Stimulated activated CD8-positive, alpha-beta memory T cell treated with anti-CD3 and anti-CD28 coated beads, Interleukin-12 subunit alpha, Interleukin-12 subunit beta, amount 100 ng/mL, for 4 hours (primary cell): ENCODE data around the gene POU2F2.
A peak's percentile ranks its signal among the peaks of the same experiment; 100 is the strongest.

Experiments used
- DNase-seq: peaks from one replicate; pipeline ENCODE4 v3.0.0-alpha.2; 2020; ENCODE audit warnings: low read depth

Gene POU2F2

DNA sequence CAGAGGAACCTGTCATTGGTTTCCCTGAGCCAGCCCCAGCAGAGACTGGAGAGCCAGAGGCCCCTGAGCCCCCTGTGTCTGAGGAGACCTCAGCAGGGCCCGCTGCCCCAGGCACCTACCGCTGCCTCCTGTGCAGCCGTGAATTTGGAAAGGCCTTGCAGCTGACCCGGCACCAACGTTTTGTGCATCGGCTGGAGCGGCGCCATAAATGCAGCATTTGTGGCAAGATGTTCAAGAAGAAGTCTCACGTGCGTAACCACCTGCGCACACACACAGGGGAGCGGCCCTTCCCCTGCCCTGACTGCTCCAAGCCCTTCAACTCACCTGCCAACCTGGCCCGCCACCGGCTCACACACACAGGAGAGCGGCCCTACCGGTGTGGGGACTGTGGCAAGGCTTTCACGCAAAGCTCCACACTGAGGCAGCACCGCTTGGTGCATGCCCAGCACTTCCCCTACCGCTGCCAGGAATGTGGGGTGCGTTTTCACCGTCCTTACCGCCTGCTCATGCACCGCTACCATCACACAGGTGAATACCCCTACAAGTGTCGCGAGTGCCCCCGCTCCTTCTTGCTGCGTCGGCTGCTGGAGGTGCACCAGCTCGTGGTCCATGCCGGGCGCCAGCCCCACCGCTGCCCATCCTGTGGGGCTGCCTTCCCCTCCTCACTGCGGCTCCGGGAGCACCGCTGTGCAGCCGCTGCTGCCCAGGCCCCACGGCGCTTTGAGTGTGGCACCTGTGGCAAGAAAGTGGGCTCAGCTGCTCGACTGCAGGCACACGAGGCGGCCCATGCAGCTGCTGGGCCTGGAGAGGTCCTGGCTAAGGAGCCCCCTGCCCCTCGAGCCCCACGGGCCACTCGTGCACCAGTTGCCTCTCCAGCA lies 52.1 kb downstream of the POU2F2 start:
- no peak for DNase-seq

DNA sequence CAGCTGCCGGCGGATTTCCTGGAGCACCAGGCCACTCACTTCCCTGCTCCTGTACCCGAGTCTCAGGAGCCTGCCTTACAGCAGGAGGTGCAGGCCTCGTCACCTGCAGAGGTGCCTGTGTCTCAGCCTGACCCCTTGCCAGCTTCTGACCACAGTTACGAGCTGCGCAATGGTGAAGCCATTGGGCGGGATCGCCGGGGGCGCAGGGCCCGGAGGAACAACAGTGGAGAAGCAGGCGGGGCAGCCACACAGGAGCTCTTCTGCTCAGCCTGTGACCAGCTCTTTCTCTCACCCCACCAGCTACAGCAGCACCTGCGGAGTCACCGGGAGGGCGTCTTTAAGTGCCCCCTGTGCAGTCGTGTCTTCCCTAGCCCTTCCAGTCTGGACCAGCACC lies 53.0 kb downstream of the POU2F2 start:
- DNase-seq: no peak

DNA sequence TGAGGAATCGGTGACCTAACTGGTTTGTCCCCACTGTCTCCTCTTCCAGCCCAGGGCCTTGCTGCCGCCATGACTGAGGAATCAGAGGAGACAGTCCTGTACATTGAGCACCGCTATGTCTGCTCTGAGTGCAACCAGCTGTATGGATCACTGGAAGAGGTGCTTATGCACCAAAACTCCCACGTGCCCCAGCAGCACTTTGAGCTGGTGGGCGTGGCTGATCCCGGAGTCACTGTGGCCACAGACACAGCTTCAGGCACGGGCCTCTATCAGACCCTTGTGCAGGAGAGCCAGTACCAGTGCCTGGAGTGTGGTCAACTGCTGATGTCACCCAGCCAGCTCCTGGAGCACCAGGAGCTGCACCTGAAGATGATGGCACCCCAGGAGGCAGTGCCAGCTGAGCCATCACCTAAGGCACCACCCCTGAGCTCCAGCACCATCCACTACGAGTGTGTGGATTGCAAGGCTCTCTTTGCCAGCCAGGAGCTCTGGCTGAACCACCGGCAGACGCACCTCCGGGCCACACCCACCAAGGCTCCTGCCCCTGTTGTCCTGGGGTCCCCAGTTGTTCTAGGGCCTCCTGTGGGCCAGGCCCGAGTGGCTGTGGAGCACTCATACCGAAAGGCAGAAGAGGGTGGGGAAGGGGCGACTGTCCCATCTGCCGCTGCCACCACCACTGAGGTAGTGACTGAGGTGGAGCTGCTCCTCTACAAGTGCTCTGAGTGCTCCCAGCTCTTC lies 53.5 kb downstream of the POU2F2 start:
- no peak for DNase-seq

DNA sequence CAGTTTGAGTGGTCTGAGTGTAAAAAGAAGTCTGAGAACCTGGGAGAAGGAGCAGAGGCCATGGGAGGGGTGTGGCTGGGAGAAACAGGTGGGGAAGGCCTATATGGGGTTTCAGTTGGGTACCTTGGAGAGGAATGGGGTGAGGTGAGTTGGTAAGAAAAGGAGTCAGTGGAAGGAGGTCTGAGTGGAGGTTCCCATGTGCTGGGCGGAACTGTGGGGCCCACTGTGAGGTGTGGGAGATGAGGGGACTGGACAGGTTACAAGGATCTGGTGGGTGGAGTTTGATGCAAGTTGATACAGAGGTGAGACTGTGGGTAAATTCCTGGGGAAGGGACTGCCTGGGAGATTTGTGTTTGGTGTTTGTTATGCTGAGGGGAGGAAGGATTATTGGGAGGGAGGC lies 54.2 kb downstream of the POU2F2 start:
- no peak for DNase-seq

DNA sequence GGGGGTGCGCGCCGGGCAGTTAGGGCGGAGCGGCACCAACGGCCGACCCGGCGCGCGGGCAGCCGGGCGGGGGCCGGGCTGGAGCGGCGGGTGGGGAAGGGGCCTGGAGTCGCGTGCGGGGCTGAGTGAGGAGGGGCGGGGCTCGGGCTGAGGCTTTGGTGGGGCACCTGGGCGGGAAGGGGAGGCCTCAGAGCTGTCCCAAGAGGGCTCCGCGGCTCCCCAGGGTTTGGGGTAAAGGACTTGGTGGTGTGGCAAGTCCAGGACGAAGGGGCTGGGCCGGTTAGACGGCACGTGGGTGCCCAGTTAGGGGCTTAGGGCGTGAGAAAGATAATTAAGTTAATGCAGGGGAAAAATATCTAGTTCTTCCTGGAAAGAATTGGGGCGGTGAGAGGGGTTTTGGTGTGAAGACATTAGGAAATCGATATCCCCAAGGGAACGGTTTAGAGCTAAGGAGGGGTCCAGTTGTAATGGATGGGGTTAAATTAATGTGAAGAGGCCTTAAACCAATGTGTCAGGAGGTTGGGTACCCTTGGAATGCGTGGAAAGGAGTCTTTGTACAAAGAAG lies 55.8 kb downstream of the POU2F2 start:
- DNase-seq: peak; percentile 15

DNA sequence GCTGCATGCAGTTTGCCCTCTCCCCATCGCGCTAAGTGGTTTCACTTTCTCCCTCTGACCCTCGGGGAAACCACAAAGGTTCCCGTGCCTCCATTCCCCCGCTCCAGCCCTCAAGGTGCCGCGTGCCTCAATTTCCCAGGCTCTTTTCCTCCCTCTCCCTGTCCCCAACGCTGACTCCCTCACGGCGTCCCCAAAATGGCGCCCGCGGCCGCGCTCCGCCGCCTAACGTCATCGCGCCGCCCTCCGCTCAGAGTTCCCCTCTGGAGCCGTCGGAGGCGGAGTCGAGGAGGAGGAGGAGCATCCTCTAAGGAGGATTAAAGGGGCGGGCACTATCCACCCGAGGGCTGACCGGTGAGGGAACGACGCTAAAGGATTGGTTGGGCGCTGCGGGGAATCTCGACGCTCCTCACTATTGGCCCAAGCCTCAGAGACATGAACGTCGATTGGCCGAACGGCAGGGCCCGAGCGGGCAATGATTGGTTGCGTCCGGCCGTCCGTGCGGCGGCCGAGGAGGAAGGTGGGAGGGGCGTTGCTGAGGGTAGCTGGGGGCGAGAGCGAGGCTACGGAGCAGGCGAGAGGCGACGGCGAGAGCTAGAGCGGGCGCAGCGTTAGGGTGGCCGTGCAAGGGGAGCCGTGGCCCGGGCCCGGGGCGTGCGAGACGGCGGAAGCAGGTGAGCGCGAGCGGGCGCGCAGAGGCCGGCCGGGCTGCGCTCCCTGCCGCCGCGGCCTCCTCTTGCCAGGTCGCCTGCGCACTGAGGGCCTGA lies 56.4 kb downstream of the POU2F2 start, which contains the start of gene ZNF574:
TSS of gene ZNF574 (plus strand) at position 551 of the 764 bp plus-strand sequence. CDS start 2,441 bp downstream, outside the sequence.
- peak; percentile 94 for DNase-seq

DNA sequence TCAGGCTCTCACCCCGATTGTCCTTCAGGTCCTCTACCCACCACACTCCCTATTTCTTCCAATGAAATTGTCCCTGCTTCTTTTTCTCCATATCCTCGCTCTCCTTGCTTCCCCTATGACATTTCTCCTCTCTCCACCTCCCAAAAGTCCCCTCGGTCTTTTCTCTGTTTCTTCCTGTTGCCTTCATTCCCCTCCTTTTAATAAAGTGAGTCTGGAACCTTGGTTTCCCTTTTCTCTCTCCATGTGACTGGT lies 57.0 kb downstream of the POU2F2 start:
- DNase-seq: no peak

DNA sequence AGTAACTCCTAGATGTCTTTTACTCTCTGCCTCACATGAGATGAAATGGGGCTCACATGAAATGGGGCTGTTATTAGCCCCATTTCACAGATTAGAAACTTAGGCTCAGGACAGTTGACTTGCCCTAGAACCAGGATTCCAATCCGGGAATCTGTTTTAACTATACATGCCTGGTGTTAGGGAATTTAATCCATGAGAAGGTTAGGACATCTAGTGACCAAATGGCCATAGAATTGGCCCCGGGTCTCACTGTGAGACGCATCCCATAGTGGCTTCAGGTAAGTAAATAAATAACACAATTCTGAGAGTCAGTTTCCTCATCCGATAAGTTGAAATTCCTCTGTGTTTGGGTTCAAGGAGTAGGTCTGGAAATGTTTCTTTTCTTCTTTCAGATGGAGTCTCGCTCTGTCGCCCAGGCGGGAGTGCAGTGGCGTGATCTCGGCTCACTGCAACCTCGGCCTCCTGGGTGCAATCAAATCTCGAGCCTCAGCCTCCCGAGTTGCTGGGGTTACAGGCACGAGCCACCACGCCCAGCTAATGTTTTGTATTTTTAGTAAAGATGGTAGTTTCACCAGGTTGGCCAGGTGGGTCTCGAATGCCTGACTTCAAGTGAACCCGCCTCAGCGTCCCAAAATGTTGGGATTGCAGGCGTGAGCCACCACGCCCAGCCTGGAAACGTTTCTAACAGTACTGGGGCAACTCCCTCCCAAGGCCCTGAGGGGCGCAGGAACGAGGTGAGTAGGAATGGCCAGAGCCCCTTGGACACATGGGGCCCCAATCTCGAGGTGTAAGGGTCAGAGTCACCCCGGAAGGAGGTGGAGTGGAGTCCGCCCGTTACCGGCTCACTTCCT lies 57.5 kb downstream of the POU2F2 start:
- DNase-seq: no peak

DNA sequence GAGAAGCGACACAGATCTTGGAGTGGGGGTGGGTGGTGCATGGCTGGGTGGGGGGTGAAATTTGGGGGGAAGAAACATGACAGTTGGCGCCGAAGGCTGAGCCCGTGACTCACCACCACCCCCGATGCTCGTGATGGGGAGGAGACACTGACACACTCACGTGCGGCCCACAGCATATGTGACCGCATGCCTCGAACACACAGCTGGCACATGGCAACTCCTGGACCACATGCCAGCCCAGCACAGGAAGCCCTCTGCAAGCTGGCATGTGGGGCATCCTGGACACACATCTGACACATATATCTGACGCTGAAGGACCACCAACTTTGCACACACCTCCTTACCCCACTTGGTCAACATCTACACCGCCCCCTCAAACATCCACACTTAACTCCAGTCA lies 61.0 kb downstream of the POU2F2 start:
- DNase-seq: no peak

DNA sequence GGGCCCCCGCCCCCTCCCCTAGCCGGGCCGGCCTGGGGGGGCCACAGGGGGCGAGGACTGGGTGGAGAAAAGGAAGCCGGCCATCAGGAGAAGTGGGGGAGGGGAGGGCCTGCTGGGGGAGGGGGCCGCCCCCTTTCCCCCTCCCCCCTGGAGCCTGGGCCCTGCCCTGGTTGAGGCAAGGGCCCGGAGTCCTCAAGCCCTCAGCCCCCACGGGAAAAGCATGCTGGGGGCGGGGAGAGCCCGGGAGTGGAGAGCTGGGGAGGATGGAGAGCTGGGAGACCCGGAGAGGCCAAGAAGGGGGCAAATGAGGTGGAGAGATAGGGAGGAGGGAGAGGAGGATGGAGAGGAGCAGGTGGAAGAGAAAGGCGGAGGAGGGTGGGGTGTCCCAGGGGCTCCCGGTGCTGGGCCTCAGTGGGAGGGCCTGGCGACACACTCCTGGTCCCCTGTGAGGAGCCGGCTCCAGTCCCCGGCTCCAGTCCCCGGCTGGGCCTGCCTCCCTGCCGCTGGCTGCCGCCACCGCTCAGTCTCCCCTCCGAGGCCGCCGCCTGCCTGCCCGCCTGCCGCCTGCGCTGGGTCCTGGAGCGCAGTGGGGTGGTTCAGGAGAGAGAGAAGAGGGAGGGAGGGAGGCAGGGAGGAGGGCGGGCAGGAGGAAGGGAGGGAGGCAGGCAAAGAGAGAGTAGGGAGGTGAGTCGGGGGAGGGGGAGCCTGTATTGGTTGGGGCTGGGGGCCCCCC lies 62.5 kb downstream of the POU2F2 start, which contains the start of gene GRIK5:
TSS of gene GRIK5 (minus strand) at position 588 of the 733 bp plus-strand sequence. CDS start 4,436 bp downstream, outside the sequence.
- no peak for DNase-seq

DNA sequence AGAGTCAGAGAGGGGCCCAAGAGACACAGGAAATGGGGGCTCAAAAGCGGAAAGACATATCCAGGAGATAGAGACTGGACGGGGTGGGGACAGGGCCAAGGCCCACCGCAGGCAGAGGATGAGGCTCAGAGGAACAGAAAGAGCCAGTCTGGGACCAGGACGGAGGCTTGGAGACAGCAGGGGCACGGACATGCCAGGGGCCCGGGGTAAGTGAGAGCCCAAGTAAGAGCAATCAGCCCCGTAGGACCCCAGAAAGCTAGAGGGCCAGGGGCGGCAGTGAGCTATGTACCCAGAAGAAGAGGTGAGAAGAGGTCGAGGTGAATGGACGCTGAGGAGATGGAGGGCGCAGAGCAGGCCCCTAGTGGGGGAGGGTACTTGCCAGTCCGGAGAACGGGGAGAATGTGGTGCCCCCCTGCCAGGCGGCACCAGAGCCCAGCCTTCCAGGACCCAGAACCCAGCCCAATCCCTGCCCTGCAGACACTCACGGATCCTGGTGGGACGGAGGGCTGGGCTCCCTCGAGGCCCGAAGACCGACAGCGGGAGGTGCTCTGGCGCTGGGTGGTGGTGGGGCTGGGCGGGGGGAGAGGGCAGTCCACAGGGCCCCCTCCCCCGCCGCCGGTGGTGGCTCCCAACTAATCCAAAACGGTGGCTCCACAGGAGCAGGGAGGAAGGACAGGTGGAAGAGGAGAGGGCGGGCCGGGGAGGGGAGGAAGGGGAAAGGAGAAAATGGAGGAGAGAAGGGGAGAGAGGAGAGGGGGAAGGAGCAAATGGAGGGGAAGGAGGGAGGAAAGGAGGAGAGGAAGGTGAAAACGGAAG lies 63.3 kb downstream of the POU2F2 start:
- no peak for DNase-seq

DNA sequence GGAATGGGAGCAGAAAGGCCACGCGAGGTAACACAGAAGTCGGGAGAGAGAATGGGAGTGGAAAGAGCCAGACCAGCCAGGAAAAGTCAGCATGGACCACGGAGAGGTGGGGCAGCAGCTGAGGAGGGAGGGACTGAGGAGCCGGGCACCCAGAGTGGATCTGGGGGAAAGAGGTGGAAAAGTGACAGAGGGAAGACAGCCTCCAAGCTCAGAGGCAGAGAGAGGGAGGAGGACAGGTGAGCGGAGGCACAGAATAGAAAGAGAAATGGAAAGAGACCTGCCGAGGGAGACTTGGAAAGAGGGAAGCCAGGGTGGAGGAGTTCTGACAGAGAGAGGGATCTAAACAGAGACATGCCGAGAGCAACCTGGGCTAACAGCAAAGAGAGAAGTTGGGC lies 63.9 kb downstream of the POU2F2 start:
- no peak for DNase-seq

DNA sequence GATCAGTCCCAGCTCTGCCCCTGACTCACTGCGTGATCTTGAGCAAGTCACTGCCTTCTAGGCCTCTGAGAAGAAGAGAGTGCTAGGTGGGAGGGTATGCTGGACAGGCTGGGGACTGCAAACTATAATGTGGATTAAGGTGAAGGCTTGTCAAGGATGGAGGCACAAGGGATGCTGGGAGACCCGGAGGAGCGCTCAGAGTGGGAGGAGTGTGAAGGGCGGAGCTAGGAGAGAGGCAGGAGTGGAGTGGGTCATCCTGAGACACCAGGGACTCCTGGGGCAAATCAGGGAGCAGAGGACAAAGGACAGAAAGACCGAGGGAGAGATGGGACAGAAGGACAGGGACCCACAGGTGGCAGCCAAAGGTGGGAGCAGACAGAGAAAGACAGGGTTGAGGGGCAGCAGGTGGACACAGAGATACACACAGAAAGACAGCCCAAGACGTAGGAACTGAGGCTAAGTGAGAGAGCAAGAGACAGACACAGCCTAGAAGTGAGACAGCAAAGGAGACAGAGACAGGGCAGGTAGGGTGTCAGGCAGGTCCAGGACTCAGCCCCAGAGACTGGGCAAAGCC lies 64.8 kb downstream of the POU2F2 start:
- DNase-seq: no peak

DNA sequence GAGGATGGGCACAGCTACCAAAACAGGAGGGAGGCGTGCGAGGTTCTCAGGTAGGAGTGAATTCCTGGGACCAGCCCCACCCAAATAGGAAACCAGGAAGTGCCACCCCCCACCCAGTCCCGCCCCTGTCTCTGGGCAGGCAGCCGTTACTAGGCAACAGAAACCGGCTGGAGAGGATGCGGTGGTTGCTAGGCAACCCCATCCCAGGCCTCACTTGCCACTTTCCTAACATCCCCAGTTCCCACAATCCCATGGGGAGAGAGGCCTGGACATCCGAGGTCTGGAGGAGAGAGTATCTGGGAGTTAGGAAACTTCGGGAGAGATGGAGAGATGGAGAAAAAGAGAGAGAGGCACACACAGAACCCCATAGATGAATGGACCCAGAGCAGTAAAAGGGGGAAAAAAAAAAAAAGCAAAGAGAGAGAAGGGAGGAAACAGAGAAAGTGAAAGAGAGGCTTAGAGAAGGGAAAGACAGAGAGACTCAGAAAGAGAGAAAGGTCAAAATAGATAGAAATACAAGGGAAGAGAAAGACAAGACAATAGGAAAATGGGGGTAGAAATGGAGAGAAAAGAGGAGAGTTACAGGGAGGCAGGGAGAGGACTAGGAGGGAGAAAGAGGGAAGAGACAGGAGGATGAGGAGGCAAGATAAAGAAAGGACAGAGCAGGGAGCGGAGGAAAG lies 66.0 kb downstream of the POU2F2 start:
- no peak for DNase-seq

DNA sequence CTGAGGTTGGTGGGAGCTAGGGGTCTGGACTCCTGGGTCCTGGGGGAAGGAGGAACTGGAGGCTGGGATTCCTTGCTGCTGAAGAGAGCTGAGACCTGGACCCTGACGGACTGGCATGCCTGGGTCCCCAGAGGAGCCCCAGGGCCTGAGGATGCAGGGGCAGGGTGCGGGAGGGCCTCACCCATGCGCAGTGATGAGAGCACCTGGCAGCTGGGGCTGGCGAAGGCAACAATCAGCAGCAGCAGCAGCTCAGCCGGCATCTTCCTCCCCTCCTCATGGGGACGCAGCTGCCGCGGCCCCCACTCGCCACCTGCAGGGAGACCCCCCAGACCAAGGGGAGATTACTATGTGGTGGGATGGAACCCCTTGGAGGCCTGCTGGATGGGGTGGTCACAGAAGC lies 66.7 kb downstream of the POU2F2 start:
- no peak for DNase-seq

DNA sequence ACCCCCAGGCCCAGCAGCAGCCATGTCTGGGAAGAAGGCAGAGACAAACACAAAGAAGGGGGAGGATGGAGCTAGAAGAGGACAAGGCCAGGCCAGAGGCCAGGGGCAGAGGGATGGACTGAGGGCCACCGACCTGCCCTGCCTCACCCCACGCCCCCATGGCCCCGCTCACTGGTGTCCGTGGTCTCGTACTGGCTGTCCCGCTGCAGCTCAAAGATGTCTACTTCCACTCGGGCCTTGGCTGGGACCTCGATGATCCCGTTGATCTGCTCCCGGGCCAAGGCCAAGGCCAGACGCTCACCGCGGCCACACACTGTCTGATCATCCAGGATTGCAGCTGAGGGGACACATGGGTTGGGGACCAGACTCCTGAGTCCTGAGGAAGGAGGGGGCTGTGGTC lies 67.2 kb downstream of the POU2F2 start:
- no peak for DNase-seq

DNA sequence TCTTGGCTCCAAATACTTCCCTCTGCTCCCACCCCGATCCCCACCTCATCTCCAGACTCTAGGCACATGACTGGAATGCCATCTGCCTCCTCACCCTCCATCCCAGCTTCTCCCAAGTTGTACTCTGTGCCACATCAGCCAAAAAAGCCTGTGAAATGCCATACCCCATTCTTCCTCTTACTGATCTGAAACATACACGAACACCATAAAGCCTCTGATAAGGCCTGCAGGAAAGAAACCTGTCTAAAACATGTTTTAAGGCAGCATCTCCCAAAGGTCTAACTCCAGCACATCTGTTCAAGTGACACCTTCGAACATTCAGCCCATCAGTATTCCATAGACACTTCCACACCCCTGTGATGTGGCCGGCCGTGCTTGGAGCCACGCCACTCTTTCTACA lies 67.8 kb downstream of the POU2F2 start:
- no peak for DNase-seq

DNA sequence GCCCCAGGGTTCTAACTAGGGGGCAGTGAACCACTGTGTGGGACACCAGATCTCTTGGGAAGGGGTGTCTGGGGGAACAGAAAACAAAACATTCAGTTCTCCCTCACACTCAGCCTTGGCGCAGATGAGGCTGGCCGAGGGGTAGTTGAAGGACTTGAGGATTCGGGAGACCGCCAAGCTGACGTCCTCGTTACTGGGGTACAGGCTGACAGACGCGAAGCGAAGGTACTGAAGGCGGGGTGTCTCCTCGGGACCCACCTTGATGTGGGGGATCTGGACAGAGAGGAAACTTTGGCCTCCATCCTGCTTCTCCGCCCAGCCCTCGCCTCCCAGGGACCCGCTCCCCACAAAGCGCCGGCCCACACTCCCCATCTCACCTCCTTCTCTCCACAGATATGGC lies 69.9 kb downstream of the POU2F2 start:
- DNase-seq: no peak

DNA sequence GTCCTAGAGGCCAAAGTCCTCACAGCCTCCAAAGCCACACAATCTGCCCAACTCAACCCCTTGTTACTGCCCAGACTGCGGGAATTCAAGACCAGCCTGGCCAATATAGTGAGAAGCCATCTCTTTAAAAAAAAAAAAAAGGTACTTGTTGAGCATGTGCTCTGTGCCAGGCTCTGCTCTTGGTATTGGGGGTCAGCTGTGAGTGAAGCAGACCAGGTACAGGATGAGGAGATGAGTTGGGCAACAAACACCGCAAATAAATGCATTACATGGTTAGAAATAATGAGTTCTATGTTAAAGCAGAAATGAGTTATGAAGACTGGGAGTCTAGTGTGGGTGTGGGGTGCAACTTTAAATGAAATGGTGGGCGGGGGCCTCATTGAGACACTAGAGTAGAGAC lies 72.1 kb downstream of the POU2F2 start:
- DNase-seq: no peak
